Measurements from ENCODE around the gene CBR1. TPM values are rescaled to one million over a fixed set of nuclear protein-coding genes. Genes with fewer than 3 reads are reported as not detected.

The CBR1 gene
- polyA plus RNA-seq (2013, experiment 1 of 2; ENCODE audit: insufficient read length) = 68.5 TPM
- polyA plus RNA-seq (2013, experiment 2 of 2; ENCODE audit: insufficient read length) = 69.3 TPM

- peak; percentile 97 for DNase-seq
These were observed at the start of gene CBR1 for GRCh38 chr21:36069713-36070583. Gene CBR1 (plus strand): TSS chr21:36070024. CDS start chr21:36070116, 92 bp downstream.

- no peak for DNase-seq
These were observed 48.5 kb upstream of the CBR1 start for GRCh38 chr21:36021251-36021837.

GRCh38 chr21:36022427-36023091 is 47.3 kb upstream of the CBR1 start:
- peak; percentile 16 for DNase-seq

GRCh38 chr21:36023092-36023480 is 46.7 kb upstream of the CBR1 start:
- no peak for DNase-seq

- DNase-seq = no peak
These were observed 45.0 kb upstream of the CBR1 start for GRCh38 chr21:36024782-36025181.

GRCh38 chr21:36027347-36027746 is 42.5 kb upstream of the CBR1 start:
- DNase-seq = no peak

- DNase-seq = peak; percentile 74
These were observed 41.4 kb upstream of the CBR1 start for GRCh38 chr21:36028127-36029069.

- DNase-seq = no peak
These were observed 40.5 kb upstream of the CBR1 start for GRCh38 chr21:36029309-36029708.

GRCh38 chr21:36030581-36031189 is 39.1 kb upstream of the CBR1 start:
- DNase-seq = peak; percentile 18

- DNase-seq = no peak
These were observed 37.0 kb upstream of the CBR1 start for GRCh38 chr21:36032647-36033406.

GRCh38 chr21:36034211-36034913 is 35.5 kb upstream of the CBR1 start:
- no peak for DNase-seq

GRCh38 chr21:36035381-36035791 is 34.4 kb upstream of the CBR1 start:
- no peak for DNase-seq

- no peak for DNase-seq
These were observed 30.9 kb upstream of the CBR1 start for GRCh38 chr21:36038701-36039497.

- DNase-seq = no peak
These were observed 30.0 kb upstream of the CBR1 start for GRCh38 chr21:36039861-36040260.

- DNase-seq = no peak
These were observed 29.4 kb upstream of the CBR1 start for GRCh38 chr21:36040389-36040788.

- no peak for DNase-seq
These were observed 27.9 kb upstream of the CBR1 start for GRCh38 chr21:36041910-36042309.

GRCh38 chr21:36044056-36044455 is 25.8 kb upstream of the CBR1 start:
- no peak for DNase-seq

- DNase-seq = no peak
These were observed 23.8 kb upstream of the CBR1 start for GRCh38 chr21:36045993-36046392.

- no peak for DNase-seq
These were observed 22.7 kb upstream of the CBR1 start for GRCh38 chr21:36047139-36047538.

All from fibroblast of skin of scalp (primary cell).